Activated T-helper 1 cell treated with Interleukin-2 at 50 U/mL for 16 hours (primary cell): ENCODE results near the gene UAP1L1.
A peak's percentile ranks its signal among the peaks of the same experiment; 100 is the strongest.
"Not testable (repeated sequence)": the region's sequence is repeated elsewhere in the genome, so short reads cannot be mapped to it uniquely, and the experiment has no call there.

ENCODE experiments used
- DNase-seq: peaks from one replicate; pipeline ENCODE4 v3.0.0-alpha.2; 2020; ENCODE audit warnings: low read depth

UAP1L1 gene

GRCh38 chr9:137114613-137115393 is 37.5 kb downstream of the UAP1L1 start, which contains the start of gene DPP7:
Gene DPP7 (minus strand): TSS chr9:137114733. CDS start chr9:137114713, 20 bp downstream.
- DNase-seq, result peak; percentile 70

DNA sequence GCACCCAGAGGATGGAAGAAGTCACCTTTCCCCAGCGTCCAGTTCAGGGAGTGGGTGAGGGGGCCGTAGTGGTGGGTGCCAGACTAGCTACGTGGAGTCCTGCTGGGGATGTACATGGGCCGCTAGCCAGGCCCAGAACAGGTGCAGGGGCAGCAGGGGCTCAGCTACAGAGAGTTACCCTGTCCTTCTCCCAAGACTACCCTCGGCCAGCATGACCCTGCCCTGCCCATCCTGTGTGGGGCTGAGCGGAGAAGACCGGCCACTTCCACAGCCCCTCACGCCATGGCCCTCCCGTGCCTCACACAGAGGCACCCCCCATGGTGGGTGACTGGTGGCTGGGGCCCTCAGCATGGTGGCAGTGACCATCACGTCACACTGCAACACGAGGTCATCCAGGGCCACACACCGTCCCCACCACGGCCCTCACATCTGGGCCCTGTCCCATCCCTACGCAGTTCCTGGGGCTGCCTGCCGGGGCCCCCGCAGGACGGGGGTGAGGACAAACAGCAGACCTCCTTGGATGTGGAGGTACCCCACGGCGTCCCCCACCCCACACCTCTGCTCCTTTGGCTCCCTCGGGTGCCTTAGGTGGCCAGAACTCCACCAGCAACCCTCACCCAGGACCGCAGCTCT is 38.2 kb downstream of the UAP1L1 start:
- DNase-seq, result no peak

- no peak for DNase-seq
Measured at GRCh38 chr9:137116027-137116507, 38.8 kb downstream of the UAP1L1 start.

GRCh38 chr9:137116728-137117127 is 39.4 kb downstream of the UAP1L1 start:
- DNase-seq, result no peak

GRCh38 chr9:137117269-137117731 is 40.0 kb downstream of the UAP1L1 start:
- no peak for DNase-seq

GRCh38 chr9:137118092-137118603 is 40.8 kb downstream of the UAP1L1 start:
- not testable (repeated sequence) for DNase-seq

DNA sequence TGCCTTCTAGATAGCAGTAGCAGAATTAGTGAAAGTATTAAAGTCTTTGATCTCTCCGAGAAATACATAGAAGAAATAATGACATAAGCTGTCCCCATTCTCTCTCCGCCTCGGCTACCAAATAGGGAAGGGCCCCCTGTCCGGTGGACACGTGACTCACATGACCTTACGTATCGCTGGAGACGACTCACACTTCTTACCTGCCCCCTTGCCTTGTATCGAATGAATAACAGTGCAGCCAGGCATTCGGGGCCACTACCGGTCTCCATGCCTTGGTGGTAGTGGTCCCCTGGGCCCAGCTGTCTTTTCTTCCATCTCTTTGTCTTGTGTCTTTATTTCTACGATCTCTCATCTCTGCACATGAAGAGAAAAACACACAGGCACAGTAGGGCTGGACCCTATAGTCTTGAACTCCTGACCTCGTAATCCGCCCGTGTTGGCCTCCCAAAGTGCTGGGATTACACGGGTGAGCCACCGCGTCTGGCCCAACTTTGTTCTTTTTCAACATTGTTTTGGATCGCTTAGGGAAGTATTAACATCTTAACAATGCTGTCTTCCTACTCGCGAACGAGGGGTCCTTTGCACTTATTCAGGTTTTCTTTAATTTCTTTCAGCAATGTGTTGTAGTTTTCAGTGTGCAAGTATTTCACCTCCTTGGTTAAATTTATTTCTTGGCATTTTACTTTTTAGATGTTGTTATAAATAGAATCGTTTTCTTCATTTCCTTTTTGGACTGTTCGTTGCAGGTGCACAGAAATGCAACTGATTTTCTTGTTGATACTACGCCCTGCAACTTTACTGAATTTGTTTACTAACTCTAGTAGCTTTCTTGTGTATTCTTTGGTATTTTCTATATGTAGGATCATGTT is 44.8 kb downstream of the UAP1L1 start:
- DNase-seq, result not testable (repeated sequence)

DNA sequence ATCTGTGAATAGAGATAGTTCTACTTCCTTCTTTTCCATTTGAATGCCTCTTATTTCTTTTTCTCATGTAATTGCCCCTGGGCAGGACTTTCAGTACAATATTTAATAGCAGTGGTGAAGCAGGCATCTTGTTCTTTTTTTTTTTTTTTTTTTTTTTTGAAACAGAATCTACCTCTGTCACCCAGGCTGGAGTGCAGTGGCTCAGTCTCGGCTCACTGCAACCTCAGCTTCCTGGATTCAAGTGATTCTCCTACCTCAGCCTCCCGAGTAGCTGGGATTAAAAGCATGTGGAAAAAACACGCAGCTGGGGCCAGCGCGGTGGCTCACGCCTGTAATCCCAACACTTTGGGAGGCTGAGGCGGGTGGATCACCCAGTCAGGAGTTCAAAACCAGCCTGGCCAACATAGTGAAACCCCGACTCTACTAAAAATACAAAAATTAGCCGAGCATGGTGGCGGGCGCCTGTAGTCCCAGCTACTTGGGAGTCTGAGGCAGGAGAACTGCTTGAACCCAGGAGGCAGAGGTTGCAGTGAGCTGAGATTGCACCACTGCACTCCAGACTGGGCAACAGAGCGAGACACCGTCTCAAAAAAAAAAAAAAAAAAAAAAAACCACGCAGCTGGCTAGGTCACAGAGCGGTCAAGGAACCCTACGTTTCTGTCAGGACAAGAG is 45.6 kb downstream of the UAP1L1 start:
- not testable (repeated sequence) for DNase-seq

- DNase-seq, result no peak
Measured at GRCh38 chr9:137123468-137123837, 46.1 kb downstream of the UAP1L1 start.

DNA sequence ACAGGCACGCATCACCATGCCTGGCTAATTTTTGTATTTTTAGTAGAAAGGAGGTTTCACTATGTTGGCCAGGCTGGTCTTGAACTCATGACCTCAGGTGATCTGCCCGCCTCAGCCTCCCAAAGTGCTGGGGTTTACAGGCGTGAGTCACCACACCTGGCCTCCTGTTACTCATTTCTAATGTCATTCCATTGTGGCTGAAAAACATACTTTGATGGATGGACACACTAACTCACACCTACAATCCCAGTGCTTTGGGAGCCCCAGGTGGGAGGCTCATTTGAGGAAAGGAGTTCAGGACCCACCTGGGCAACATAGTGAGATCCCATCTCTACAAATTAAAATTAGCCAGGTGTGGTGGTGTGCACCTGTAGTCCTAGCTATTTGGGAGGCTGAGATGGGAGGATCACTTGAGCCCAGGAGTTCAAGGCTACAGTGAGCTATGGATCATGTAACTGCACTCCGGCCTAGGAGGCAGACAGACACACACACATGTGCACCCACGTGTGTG is 46.7 kb downstream of the UAP1L1 start:
- DNase-seq, result not testable (repeated sequence)

DNA sequence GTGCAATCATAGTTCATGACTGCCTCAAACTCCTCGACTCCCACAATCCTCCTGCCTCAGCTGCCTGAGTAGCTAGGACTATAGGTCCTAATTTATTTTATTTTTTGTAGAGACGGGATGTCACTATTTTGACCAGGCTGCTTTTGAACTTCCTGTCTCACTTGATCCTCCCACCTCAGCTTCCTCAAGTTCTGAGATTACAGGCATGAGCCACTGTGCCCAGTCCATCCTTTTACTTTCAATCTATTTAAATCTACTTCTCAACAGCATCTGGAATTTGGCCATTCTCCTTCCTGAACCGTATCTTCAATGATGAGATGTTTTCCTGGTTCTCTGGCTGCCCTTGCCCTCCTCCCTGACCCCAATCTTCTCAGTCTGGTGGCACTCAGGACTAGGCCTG is 49.5 kb downstream of the UAP1L1 start:
- DNase-seq, result no peak

GRCh38 chr9:137127301-137128157 is 50.2 kb downstream of the UAP1L1 start:
- no peak for DNase-seq

DNA sequence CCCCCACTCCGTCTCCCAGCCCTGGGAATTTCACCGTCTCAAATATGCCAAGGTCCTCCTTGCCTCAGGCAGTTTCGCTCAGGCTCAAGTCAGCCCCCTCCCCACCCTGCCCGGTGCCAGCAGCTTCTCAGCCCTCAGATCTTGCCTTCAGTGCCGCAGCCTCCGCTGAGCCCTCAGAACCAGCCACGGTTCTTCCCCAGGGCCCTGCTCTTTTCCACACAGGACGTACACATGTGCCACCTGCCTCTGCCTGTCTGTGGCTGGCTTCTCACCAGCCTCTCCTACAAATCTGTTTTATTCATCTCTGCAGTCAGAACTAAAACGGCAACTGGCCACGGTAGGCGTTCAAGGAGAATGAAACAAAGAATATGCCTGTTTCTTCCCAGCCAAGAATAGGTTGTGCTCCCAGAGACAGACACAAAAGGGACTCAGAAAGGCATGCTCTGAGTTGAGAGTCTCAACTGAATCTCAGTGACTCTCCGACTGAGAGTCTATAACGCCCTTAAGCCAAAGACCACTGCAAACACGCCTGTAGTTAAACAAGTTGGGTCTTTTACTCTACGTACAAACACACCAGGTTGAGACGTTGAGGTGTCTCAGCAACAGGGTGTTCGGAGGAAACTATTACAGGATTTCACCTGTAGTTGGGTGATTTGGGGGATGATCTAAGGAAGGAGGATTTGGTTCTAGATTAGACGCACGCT is 51.0 kb downstream of the UAP1L1 start:
- no peak for DNase-seq

- DNase-seq, result no peak
Measured at GRCh38 chr9:137128862-137129455, 51.6 kb downstream of the UAP1L1 start.

DNA sequence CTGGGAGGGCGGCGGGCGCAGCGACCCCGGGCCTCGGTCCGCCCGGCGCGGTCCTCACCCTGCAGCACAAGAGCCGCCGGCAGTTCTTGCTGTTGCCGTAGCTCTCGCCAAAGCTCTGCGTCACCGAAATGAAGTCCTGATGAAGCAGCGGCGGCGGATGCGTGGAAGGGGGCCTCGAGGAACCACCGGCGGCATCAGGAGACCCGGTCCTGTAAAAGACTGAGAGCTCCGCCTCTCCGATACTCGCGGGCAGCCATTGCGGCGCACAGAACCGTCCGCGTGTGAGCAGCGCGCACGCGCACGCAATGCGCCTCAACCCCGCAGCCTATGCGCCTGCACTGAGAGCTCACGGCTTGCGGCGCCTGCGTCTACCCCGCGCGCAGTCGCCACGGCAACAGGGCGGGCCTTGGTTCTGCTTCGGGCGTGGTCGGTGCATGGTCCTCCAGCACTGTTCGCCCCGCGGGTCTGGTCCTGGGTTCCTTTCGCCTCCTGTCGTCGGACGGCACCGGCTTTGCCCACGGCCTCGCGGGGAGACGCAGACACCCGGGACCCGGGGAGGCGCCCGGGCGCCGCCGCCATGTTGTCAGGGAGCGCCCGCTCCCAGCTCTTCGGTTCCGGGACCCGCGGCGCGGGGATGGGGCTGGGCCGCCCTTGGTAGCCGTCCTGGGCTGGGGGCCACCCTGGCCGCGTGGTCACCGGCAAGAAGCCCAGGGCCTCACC is 52.3 kb downstream of the UAP1L1 start:
- DNase-seq, result peak; percentile 86

- DNase-seq, result no peak
Measured at GRCh38 chr9:137130176-137130755, 52.9 kb downstream of the UAP1L1 start.
